Measurements from ENCODE around the gene WDR72.
"Not testable (repeated sequence)": the region's sequence is repeated elsewhere in the genome, so short reads cannot be mapped to it uniquely, and the experiment has no call there.

WDR72 gene

DNA sequence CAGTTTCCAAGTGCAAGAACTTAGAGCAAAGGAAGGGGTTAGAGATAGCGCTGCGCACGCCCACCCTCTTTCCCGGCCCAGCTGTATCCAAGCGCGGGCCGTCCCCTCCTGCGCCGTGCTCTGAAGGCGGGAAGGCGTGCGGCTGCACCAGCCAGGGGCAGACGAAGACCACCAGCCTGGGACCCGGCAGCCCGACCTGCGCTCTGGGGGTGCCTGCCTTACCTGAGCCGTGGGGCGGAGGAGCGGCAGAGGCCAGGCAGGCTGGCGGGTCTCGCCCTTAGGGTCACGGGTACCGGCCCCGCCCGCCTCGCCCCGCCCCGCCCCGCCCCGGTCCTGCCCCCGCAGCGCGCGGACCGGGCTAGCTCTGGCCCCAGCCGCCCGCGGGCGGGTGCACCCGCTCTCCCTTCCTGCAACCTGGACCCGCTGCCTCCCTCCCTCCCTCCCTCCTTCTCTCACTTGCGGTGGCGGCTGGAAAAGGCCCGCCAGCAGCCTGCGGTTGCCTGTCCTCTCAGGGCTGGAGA lies at the start of gene WDR72:
Gene WDR72, minus strand, starts transcription at position 253 of the 521 bp plus-strand sequence. CDS start 26,514 bp downstream, outside the sequence.
- Mint-ChIP-seq H3K36me3 (no peaks in the 10 kb centered on the region), H3K9me3 (ENCODE audit: low read depth) (no peaks in the 10 kb centered on the region), H3K4me3 (no peak within 1 kb of the TSS), H3K27me3 (peaks cover 25% of the 10 kb centered on the region), H3K4me1 (ENCODE audit: low read depth) (peaks cover 4% of the 10 kb centered on the region), H3K27ac (no peak within 1 kb of the TSS)

DNA sequence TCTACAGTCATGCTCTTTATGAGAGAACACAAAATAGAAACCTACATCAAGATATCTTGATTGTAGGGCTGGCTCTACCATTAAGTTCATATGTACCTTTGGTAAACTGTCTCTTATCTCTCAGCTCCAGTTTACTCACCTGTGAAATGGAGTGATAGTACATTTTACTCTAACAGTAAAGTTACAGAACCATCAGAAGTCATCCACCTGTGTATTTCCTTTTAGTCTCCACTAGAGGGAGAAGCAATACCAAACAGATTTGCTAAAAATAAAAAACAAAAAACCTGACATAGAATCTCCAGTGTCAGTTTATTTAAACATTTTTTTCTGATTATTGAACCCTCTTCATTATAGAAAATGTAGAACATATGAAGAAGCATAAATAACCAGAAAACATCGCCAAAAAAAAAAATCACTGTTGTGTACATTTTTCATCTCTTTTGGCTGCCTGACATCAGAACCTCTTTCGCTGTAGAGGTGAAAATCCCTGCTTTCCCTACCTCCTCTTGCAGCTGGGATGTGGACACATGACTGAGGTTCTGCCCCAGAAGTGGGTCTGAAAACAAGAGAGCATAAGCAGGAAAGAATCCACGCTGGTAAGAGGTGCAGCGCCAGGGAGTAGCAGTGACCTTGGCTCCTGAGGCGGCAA lies 48.7 kb upstream of the WDR72 start:
- H3K4me3 Mint-ChIP-seq: no peak overlapping the region
- H3K27ac Mint-ChIP-seq: no peak overlapping the region
- no peaks in the 10 kb centered on the region for H3K36me3 Mint-ChIP-seq
- H3K27me3 Mint-ChIP-seq: peaks cover 4% of the 10 kb centered on the region
- H3K9me3 Mint-ChIP-seq (ENCODE audit: low read depth): no peaks in the 10 kb centered on the region
- no peaks in the 10 kb centered on the region for H3K4me1 Mint-ChIP-seq (ENCODE audit: low read depth)

DNA sequence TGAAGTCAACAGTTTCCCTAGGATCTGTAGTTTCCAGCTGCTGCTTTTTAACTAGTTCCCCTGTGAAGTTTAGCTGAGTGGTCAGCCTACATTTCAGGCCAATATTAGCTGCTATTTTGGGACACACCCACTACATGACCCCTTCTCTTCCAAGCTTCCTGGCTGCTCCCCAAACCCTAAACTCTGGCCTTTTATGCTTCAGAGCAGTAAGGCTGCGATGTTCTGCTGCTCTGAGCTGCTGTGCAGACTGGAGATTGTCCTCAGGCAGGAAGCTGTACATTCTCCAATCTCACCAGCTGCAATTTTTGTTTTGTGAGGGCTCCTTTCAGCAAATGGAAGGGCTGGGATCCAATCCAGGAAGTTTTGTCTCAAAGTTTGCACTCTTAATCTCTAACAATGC lies 48.0 kb upstream of the WDR72 start:
- Mint-ChIP-seq H3K4me3 (no peak overlapping the region), H3K9me3 (ENCODE audit: low read depth) (no peaks in the 10 kb centered on the region), H3K36me3 (no peaks in the 10 kb centered on the region), H3K27me3 (peaks cover 5% of the 10 kb centered on the region), H3K27ac (no peak overlapping the region), H3K4me1 (ENCODE audit: low read depth) (no peaks in the 10 kb centered on the region)

DNA sequence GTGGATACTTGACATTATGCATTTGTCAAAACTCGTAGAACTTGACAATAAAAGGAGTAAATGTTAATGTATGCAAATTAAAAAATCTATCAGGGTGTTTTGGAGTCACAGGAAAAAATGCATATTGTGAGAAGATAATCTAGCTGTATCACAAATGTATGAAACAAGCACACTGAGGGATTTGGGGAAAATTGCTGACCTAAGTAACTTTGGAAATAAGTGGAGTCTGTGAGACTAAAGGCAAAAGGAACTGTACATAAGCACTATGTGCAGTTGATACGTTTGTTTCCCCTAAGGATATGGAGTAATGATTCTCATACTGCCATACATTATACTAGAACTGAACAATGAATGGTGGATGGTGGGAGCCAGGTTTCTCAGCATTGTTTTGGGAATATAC lies 43.2 kb upstream of the WDR72 start:
- Mint-ChIP-seq H3K4me1 (ENCODE audit: low read depth) (no peaks in the 10 kb centered on the region), H3K27ac (no peak overlapping the region), H3K27me3 (peaks cover 11% of the 10 kb centered on the region), H3K36me3 (no peaks in the 10 kb centered on the region), H3K4me3 (no peak overlapping the region), H3K9me3 (ENCODE audit: low read depth) (no peaks in the 10 kb centered on the region)

DNA sequence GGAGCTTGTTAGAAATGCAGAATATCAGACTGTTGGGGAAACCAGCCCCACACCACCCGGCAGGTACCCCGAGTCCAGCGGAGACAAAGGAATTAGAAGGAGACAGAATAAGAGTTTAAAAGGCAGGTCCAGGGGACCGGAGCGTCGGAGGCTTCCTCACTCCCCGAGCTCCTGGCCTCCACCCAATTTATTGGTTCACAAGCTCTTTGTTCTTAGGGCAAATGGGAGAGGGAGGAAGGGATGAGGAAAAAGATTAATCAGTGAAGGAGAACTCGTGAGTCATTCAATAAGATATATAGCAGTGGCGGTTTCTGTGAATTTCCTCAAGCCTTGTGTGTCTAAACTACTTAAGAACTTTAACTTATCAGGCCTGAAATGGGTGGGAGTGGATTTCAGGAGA lies 32.1 kb upstream of the WDR72 start:
- Mint-ChIP-seq H3K36me3 (no peaks in the 10 kb centered on the region), H3K9me3 (ENCODE audit: low read depth) (no peaks in the 10 kb centered on the region), H3K27me3 (peaks cover 6% of the 10 kb centered on the region), H3K4me3 (no peak overlapping the region), H3K27ac (no peak overlapping the region), H3K4me1 (ENCODE audit: low read depth) (no peaks in the 10 kb centered on the region)

DNA sequence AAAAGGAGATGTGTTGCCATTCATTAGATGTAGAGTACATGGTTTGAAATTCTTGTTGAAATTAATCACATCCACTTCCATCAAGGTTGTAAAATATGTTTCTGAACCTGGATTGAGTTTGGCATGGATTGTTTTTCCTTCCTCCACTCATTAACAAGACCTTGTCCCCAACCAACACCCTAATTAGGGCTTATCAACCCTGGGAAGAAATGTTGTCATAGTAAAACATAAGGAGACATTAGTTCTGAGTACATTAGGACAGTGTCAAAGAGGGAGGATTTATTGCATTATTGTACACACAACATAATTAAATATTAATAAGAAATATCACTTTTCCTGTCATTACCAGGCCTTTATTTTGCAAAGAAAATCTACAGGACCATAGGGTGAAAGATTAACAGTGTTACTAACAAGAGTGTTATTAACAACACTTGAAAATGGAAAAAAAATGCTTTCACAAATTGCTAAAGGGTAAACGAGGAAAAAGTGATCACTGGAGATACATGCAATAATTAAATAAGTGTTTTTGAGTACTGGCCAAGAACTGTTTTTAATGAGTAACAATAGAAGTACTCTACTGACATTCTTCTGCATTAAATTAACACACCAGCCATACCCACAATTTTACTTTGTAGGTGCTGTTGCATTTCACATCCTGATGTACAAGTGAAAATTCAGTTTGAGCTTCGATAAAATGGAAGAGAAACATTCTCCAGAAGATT lies 30.4 kb upstream of the WDR72 start:
- Mint-ChIP-seq H3K36me3 (no peaks in the 10 kb centered on the region), H3K4me1 (ENCODE audit: low read depth) (no peaks in the 10 kb centered on the region), H3K4me3 (no peak overlapping the region), H3K27me3 (peaks cover 7% of the 10 kb centered on the region), H3K27ac (no peak overlapping the region), H3K9me3 (ENCODE audit: low read depth) (no peaks in the 10 kb centered on the region)

DNA sequence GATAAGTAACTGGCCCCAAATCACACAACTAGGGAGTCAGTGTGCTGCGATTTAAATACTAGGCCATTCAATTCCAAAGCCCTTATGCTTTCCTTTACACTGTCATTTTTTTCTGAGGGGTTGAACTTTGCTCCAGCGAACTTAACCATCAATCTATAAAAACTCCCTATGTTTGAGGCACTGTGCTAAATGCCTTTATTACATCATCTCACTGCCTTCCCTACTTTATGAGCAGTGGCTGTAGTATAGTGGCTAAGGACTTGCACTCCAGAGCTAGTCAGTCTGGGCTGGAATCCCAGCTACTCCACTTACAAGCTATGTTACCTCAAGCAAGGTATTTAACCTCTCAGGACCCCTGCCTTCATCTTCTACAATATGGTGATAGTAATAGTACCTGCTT lies 26.9 kb upstream of the WDR72 start:
- Mint-ChIP-seq H3K27ac (no peak overlapping the region), H3K9me3 (ENCODE audit: low read depth) (peaks cover 4% of the 10 kb centered on the region), H3K4me1 (ENCODE audit: low read depth) (no peaks in the 10 kb centered on the region), H3K27me3 (peaks cover 7% of the 10 kb centered on the region), H3K36me3 (no peaks in the 10 kb centered on the region), H3K4me3 (no peak overlapping the region)

DNA sequence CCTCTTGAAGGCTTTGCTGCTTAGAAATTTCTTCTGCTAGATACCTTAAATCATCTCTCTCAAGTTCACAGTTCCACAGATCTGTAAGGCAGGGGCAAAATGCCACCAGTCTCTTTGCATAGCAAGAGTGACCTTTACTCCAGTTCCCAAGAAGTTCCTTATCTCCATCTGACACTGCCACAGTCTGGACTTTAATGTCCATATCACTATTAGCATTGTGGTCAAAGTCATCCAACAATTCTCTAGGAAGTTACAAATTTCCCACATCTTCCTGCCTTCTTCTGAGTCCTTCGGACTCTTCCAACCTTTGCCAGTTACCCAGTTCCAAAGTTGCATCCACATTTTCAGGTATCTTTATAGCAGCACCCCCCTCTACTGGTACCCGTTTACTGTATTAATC lies 25.8 kb upstream of the WDR72 start:
- not testable (repeated sequence) for H3K4me1 Mint-ChIP-seq (ENCODE audit: low read depth); H3K9me3 Mint-ChIP-seq (ENCODE audit: low read depth); H3K27me3 Mint-ChIP-seq; H3K27ac Mint-ChIP-seq; H3K4me3 Mint-ChIP-seq; H3K36me3 Mint-ChIP-seq

DNA sequence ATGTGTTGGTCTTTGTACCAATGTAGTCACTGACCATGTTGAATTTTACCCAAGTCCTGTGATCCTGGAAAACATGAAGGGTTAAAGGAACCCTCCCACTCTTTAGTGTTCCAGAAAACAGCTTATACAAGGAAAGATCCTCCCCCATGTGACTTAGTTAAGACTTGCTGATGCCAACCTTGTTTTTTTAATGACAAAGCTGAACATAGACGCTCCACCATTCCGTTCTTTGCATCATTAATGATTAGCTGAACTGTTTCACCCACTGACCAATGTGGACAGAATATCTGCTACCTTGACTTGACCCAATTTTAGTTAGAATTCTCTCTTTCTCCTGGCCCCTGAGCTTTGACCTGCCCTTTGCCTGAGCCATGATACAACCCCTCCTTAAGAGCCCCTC lies 3.5 kb upstream of the WDR72 start:
- Mint-ChIP-seq H3K27ac (no peak overlapping the region), H3K27me3 (peaks cover 35% of the 10 kb centered on the region), H3K9me3 (ENCODE audit: low read depth) (no peaks in the 10 kb centered on the region), H3K4me3 (no peak overlapping the region), H3K36me3 (no peaks in the 10 kb centered on the region), H3K4me1 (ENCODE audit: low read depth) (peaks cover 4% of the 10 kb centered on the region)

DNA sequence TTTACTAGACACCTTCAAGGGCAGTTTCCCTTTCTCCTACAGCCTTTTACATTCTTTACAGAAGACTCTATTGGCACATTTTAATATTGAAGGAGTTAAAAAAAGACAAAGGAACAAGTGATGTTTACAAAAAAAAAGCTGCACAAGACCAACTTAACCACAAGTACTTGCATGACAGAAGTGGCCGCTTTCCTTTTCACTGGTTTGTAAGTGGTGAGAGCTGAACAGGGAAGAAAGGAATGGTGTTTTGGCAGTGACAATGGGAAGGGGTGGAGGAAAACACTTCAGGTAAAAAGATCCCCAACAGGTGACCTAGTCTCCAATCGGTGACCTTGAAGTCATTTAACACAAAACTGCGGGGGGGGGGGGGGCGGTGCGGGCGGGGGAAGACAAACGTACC lies 1.1 kb downstream of the WDR72 start:
- Mint-ChIP-seq H3K27ac (no peak overlapping the region), H3K36me3 (no peaks in the 10 kb centered on the region), H3K9me3 (ENCODE audit: low read depth) (no peaks in the 10 kb centered on the region), H3K27me3 (peaks cover 25% of the 10 kb centered on the region), H3K4me3 (no peak overlapping the region), H3K4me1 (ENCODE audit: low read depth) (peaks cover 4% of the 10 kb centered on the region)

DNA sequence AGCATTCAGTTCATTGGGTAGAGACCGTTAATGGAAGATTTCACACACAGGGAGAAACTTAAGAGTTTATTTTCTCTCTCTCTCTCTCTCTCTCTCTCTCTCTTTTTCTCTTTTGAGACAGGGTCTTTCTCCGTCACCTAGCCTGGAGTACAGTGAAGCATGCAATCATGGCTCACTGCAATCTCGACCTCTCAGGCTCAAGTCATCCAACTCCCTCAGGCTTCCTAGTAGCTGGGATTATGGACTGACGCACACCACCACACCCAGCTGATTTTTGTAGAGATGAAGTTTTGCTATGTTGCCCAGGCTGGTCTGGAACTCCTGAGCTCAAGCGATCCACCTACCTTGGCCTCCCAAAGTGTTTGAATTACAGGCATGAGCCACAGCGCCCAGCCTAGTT lies 1.6 kb downstream of the WDR72 start:
- H3K27me3 Mint-ChIP-seq: peaks cover 23% of the 10 kb centered on the region
- no peak overlapping the region for H3K27ac Mint-ChIP-seq
- H3K9me3 Mint-ChIP-seq (ENCODE audit: low read depth): no peaks in the 10 kb centered on the region
- no peak overlapping the region for H3K4me3 Mint-ChIP-seq
- H3K4me1 Mint-ChIP-seq (ENCODE audit: low read depth): peaks cover 4% of the 10 kb centered on the region
- H3K36me3 Mint-ChIP-seq: no peaks in the 10 kb centered on the region

DNA sequence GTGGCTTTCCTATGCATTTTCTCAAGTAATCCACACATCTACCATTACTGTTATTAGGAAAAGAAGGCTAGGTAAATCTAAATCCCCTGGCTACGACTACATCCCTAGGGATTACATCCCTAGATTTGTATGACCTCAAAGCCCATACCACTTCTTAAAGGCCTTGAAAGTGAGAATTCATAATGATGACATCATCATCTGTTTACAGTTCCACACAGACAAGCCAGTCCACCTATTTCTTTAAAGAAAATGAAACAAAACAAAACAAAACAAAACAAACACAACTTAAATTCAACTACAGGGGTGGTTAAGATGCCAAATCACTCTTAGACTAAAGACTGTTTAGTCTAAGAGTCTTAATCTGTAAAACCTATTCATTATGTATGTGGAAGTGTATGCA lies 5.7 kb downstream of the WDR72 start:
- Mint-ChIP-seq H3K9me3 (ENCODE audit: low read depth) (no peaks in the 10 kb centered on the region), H3K27me3 (peaks cover 8% of the 10 kb centered on the region), H3K4me3 (no peak overlapping the region), H3K36me3 (no peaks in the 10 kb centered on the region), H3K27ac (no peak overlapping the region), H3K4me1 (ENCODE audit: low read depth) (peaks cover 2% of the 10 kb centered on the region)

DNA sequence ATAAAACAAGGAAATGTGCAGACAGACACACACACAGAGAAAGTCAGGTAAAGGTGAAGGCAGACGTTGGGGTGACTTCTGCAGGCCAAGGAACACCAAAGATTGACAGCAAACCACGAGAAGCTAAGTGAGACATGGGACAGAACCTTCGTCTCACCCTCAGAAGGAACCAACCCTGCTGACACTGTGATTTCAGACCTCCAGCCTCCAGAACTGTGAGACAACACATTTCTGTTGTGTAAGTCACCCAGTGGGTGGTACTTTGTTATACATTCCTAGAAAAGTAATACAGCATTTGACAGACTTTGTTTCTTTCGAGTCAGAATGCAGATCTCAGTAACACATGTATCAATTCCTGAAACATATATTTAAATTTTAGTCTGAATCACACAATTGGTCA lies 7.1 kb downstream of the WDR72 start:
- Mint-ChIP-seq H3K4me1 (ENCODE audit: low read depth) (no peaks in the 10 kb centered on the region), H3K4me3 (no peak overlapping the region), H3K27me3 (peaks cover 4% of the 10 kb centered on the region), H3K27ac (no peak overlapping the region), H3K9me3 (ENCODE audit: low read depth) (no peaks in the 10 kb centered on the region), H3K36me3 (no peaks in the 10 kb centered on the region)

DNA sequence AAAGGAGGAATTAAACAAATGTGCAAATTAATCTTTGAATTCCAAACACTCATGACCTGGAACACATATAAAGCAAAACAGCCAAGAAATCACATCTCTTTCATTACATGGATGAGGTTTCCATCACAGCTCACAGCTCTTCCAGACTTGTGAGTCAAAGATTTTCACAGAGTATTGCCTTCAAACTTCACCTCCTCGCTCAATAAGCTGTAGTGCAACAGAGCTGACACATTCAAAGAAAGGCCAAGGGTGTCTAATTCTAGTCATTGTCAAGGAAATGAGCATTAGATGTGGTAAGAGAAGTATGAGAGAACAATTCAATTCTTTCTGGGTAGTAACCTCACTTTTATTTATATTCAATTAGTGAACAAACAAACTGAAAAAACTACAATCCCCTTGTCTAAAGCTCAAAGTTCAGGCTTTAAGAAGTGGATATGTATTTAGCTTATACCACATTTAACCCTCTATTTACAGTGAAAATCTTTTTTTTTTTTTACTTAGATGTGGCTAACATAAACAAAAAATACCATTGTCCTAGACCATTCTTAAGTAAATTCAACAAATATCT lies 11.9 kb downstream of the WDR72 start:
- Mint-ChIP-seq H3K27me3 (peaks cover 2% of the 10 kb centered on the region), H3K27ac (no peak overlapping the region)

DNA sequence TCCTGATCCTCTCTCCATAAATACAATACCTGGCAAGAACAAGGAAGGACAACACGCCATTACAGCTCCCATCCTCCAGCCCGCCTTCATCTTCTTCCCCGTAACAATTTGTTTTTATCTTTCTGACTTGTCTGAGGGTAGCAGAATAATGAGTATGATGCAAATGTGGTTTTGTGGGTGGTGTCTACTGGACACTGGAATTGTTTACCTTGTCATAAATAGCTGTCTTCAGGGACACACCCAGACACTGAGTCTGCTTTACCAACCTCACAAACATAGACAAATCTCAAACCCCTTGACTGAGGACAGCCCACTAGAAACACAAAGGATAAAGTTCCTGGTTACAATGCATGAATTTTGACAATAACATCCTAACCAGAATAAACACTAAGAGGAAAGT lies 13.4 kb downstream of the WDR72 start:
- no peaks in the 10 kb centered on the region for H3K4me1 Mint-ChIP-seq (ENCODE audit: low read depth)
- peaks cover 2% of the 10 kb centered on the region for H3K27me3 Mint-ChIP-seq
- H3K4me3 Mint-ChIP-seq: no peak overlapping the region
- H3K36me3 Mint-ChIP-seq: no peaks in the 10 kb centered on the region
- H3K27ac Mint-ChIP-seq: no peak overlapping the region
- no peaks in the 10 kb centered on the region for H3K9me3 Mint-ChIP-seq (ENCODE audit: low read depth)

More for the DNA sequence above, 11.9 kb downstream of the WDR72 start:
- H3K4me1 Mint-ChIP-seq (ENCODE audit: low read depth): no peaks in the 10 kb centered on the region
- no peak overlapping the region for H3K4me3 Mint-ChIP-seq
- no peaks in the 10 kb centered on the region for H3K36me3 Mint-ChIP-seq
- no peaks in the 10 kb centered on the region for H3K9me3 Mint-ChIP-seq (ENCODE audit: low read depth)

All from activated naive CD8-positive, alpha-beta T cell (primary cell).